GM18858 (cell line): ENCODE results near the gene B4GALT2.

Source experiments
- ATAC-seq: cut with Tn5 transposase; IDR thresholded peaks from one replicate; pipeline ENCODE4 v1.9.1; 2021; ENCODE audit not compliant: unreplicated experiment

B4GALT2 gene

DNA sequence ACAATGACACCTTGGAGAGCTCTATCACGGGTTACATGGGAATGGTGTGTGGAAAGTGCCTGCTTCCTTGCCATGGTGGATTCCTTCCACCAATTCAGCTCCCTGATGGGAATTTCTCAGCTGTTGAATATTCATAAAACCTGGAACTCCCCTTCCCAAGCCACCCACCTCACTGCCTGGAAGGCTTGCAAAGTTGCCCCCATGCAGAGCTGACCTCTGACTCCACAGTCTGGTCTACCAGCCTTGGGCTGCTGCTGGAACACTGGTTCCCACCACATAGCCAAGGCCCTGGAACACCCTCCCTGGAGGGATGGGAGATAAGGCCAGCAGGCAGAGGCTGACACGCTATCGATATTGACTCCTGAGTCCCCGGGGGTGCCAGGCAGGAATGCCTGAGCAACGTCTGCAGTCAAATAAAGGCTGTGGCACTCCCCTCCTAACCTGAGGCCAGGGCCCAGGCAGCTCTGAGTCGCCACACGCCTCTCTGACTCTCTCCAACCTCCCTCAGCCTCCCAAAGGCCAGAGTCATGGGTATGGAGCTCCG is 21.2 kb downstream of the B4GALT2 start:
- no peak for ATAC-seq

DNA sequence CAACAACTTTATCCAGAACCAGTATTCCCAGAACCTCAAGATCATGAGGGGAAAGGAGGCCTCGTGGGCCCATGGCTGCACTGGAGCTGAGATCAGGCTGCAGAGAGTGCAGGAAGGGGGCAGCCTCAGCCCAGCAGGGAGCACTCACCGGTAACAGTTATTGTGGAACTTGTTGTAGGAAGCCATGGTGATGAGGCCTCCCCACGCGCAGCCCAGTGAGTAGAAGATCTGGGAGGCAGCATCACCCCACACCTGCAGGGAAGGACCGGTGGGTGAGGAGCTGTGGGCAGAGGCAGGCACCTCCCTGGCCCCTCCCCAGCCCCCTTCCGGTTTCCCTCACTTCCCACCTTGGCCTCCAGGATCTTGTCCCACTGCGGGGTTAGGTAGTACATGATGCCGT is 23.2 kb downstream of the B4GALT2 start:
- no peak for ATAC-seq

DNA sequence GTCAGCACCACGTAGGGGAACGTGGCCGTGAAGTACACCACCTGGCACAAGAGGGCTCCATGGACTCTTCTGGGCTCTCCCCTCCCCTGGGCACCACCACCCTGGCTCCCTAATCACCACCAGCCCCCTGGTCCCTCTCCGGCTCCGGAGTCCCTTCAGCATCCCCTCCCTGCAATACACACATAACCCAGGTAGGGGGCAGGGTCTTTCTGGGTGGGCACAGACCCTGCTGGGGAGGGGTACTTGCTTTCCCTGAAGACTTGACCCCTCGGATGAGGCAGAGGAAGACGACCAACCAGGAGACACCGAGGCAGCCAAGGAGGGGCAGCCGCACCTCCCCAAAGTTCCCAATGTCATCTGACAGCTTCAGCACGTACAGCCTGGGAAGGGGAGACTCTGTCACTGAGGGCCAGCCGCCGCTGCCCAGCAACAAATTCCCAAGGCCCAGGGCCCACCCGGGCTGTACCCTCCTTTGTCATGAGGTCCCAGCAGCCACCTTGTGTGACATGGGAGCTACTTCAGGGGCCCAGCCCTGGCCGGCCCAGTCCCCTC is 23.7 kb downstream of the B4GALT2 start:
- ATAC-seq = no peak

DNA sequence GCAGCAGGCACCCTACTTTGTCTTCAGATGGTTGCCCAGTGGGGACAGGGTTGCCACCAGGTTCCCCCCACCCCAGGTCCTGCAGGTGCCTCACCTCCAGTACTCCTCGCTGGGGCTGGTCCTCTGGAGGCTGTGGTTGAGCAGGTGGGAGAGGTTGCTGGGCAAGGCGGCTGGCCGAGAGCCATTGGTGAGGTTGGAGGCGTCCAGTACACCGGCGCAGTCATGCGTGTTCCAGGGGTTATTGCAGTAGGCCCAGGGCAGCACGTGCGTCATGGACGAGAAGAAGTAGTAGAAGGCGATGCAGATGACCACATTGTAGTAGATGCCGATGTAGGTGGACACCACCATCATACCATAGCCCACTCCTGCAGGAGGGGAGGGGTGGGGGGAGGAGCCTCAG is 29.2 kb downstream of the B4GALT2 start:
- no peak for ATAC-seq

DNA sequence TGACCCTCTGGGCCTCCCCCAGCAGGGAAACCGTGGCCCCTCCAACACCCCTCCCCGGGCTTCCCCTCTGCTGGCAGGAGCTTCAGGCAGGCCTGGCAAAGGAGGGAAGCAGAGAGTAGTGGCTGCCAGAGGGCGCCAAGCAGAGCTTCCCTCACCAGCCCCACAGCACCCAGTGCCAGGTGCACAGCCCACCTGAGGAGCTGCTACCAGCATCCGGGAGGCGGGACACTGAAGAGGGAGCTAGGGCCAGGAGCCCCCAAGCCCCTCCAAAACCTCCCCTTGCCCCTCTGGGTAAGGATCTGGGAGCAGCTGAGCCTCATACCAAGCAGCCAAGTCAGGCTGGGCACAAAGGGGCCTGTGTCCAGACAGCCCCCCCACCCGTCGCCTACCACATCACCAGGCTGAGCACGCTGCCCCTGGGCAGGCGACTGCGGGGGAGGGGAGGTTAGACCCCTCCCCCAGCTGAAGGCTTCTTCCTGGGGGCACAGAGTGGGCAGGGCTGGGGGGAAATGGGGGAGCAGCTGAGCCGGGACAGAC is 32.0 kb downstream of the B4GALT2 start:
- ATAC-seq = no peak

DNA sequence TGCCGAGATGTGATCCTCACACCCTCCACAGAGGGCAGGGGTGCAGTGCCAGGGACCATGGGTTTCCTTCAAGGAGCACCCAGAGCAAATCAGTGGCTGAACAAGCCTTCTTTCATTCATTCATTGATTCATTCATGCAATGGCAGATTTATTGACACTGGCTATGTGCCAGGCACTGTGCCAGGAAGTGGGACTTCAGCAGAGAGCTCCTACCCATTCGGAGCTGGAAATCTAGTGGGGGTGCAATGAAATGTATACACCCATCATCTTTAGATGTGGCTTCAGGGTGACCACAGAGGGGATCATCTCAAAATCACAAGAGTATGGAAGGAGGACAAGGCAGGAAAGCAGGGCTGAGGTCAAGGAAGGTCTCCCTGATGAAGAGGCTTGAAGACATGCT is 33.4 kb downstream of the B4GALT2 start:
- ATAC-seq = no peak

DNA sequence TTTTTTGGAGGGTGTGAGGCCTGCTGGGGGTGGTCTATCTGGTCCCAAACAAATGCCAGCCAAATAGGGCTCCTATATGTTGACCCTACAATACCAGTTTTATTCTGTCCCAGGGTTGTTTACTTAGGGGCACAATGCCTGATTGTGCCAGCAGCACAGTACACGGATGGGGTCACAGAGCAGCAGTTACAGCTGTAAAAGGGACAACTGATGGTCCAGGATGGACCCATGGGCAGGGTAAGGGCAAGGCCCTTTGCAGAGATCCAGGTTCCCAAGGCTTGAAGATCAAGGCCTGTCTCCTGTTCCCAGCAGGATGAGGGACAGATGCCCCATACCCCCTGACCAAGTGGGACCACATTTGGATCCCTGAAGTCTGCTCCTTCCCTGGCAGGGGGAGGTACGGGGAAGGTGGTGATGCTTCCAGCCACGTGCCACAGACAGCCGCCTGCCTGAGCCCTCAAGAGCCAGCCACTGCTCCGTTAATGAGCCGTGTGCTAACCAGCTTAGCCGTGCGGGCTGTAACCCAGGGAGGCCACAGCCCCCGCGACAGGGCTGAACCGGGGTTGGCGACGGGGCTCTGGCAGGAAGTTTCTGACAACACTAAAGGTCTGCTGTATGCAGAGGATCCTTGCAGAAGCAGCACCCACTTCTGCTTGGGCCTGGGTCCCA is 34.1 kb downstream of the B4GALT2 start:
- no peak for ATAC-seq

DNA sequence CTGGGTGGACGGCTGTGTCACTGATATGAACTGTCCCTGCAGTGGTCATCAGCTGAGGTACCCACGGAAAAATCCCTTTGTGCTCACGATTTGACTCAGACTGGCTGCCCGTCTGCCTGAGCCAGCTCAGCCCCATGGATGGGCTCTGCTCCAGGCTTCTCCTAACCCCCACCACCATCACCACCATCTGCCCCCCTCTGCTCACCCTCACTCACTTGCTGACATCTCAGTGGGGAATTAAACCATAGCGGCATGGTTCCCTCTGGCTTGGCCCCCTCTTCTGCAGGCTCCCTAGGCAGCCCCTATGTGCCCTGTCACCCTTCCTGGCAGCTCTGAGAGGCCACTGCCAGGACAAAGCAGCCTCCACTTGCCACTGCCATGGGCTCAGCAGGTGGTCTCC is 34.9 kb downstream of the B4GALT2 start:
- ATAC-seq = no peak

DNA sequence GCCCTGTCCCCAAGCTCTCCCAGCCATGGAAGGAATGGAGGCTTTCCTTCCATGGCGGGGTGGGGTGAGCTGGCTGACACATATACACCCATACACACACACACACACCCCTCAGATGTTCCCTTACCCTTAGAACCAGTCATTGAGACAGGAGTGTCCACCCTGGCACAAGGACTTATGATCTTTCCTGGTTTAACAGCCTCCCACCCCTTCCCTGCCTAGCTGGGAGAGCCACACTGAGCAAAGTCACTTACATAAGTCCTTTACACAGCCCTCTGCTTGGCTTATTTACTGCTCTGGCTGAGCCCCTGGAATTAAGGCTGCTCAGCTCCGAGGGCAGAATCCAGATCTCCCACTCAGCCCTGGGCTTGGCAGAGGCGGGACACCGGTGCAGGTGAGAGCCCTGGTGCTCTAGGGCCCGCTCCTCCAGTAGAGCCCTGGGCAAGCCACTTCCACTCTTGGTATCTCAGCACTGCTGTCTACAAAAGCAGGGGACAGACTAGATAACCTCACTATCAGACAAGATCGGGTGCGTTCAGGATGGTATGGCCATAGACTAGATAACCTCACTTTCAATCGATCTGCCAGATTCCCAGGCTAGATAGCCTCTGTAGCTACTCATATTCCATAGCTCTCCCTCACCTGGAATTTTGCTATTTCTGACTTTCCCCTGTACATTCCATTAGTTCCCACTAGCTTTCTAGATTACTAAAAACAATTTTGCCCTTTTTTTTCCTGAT is 35.5 kb downstream of the B4GALT2 start:
- no peak for ATAC-seq

DNA sequence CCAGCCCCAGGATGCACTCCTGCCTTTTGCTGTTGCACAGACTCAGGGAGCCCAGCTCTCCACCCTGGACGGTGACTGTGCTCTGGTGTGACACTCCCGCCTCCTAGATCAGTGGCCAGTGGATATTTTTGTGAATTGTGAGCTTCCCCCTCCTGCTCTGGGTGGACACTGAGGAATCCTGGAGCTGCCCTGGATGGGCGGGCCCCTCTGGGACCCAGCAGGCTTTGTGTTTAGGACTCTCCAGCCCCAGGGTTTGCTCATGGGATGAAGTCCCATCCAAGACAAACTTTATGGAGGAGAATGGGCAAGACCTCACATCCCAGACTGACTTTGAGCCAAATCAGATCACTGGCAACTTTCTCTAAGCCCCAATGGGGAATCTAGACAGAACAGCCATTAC is 36.2 kb downstream of the B4GALT2 start:
- ATAC-seq = no peak

DNA sequence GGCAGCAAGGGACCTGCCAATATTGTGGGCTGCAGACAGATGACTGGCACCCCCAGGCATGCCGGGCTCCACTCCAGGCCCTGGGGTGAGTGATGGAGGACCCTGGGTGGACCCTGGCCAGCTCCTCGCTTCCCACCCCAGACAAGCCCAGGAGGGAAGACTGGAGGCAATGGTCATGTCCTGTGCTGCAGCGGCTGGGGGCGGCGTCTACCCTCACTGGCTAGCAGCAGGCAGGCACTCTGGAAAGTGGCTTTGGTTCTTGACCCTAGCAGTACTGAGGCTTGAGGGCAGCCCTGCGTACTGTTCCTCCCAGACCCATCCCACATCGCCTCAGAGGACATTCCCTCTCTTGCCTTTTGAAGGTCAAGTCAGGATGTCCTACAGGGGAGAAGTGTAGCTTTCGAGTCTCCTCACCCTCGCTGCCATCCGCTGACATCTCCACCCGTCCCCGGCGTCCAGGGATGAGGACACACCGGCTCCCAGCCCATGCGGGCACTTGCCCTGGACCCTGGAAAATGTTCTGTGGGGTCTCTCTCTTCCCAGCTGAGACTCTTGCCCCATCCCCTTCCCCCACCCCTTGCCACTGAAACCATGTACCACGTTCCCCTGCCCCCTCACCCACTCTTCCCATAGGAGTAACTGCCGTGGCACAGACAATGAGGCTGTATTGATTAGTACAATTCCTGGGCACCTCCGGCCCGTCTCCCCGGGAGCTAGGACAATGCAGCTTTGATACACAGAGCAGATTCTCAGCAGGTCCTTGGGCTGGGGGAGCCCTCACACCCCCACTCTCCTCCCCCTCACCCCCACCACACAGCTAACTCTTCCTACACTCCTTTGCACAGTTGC is 37.3 kb downstream of the B4GALT2 start:
- ATAC-seq = no peak

DNA sequence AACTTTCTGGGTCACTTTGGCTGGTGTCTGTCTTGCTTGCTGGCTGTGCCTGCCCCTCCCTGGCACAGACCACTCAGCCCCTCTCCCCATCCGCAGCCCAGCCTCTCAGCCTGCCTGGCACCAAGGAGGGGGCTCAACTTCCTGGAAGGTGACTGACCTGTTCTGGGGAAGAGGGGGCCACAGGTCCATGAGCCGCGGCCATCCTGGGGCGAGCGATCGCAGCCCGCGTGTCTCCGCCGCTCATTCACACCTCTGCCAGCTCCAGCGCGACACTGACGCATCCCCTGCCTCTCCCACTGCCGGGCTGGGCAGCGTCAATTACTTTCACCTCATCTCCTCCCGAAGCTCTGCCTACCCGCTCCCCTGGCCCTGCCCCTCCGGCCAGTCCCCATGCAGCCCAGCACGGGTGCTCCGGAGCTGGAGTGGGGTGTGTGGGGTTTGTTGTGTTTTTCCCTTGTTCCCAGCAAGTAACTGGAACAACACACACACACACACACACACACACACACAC is 37.9 kb downstream of the B4GALT2 start:
- no peak for ATAC-seq

DNA sequence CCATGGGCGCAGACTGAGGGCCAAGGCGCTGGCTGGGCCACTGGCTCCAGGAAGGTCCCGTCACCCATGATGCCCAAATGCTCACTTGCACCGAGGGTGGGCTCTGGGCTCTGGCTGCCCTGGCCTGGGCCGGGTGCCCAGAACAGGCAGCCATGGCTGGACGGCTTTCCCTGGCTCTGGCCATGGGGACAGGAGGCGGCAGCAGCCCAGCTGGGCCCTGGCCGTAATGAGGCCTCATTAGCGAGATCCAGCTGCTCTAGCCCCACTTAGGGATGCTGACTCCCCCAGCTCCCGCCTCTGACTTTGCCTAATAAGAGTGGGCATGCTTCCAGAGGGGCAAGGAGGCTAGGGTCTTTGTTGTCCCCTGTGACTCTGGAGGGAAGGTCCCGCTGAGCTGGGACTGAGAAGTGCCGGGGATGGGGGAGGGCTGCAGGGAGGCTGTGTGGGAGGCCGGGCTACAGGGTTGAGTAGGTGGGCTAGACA is 40.5 kb downstream of the B4GALT2 start:
- no peak for ATAC-seq

DNA sequence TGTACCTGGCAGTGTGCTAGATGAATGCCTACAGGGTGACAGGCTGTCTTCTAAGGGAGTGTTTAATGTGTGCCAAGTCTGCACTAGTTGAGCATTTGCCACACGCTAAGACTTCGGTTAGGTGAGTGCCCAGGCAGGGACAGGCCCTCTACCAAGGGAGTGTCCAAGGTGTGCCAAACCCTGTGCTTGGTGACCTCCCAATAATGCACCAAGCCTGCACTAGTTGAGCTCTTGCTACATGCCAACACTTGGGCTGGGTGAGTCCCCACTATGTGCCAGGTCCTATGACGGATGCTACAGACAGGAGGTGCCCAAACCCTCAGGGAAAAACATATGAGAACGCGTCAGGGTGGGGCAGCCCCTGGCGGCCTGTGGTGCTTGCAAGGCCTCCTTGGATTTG is 41.5 kb downstream of the B4GALT2 start:
- ATAC-seq = no peak

DNA sequence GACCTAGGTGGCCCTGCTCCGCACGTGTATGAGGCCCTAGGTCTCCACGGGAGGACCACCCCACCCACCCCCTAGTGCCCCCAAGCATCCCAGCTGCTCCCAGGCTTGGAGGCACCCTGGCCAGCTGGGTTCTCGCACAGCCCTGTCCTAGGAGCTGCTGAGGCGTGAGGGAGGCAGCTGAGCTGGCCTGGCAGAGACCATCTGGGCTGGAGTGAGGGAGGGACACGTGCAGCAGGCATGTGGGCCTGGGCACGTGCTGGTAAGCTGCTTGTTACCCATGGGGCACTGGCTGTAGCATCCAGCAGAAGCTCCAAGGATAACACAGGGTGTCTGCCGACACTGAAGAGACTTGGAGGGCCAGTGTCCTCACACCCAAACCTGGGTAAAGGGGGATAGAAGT is 42.1 kb downstream of the B4GALT2 start:
- ATAC-seq = no peak

DNA sequence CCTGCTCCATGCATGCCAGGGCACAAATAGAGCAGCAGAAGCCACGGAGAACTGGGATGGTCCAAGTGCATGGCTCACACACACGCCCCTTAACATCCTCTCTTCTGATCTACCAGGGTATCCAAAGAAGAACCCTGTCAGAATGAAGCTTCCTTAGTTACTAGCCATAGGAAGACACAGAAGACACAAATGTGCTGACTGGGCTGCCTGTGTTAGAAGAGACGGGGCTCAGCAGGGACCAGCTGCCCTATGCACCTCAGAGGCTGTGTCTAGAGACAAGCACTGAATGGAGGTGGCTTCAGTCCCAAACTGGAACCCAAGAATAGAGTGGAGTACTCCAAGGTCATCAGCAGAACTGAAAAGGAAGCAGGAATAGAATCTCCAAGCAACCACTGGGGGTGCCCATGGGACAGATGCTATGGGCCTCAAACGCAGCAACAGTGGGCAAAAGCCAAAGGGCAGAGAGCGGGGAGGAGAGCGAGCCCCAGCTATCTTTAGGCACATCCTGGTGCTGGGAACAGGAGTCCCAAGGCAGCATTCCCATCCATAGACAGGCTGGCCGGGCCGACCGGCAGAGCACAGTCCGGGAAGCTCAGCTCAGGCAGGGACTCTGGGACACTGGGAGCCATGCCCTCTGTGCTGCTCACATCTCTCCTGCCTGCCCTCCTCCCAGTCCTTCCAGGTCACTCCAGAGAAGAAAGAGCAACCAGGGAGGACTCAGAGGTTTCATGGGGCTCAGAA is 42.7 kb downstream of the B4GALT2 start:
- no peak for ATAC-seq

DNA sequence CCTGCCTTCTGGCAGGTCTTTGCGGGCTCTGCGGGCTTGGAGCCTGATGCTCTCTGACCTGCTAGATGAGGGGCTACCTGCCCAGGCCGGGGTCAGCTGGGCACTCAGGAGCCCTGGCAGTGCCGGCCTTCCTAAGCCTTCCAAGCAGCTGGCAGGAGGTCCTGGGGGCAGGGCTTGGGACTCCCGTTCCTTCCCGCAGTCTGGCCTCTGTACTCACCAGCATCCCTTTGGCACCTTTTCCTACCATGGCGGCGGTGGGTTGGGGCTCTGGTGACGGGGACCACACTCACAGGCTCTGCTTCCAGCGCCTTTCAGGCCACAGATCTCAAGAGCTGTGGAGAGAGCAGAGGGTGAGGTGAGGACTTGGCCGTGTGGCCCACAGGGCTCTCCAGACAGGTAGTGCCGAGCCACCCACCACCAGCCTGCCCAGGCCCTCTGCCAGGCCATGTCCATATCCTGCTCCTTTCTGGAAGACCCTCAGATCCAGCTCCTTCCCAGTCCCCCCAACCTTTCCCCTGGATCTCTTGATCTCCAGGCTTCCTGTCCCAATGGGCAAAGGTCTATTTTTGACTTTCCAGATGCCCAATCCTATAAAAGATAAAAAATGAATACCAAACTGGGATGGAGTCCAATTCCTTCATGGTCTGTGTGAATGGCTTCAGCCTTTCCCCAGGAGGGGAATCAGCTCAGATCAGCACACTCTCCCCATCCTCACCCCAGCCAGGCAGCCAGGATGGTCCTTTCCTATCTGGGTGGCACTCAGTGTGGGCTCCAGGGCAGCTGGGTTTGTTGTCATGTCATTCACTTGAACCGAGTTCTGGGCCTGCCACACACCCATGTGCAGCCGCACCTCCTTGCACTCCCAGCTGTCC is 45.3 kb downstream of the B4GALT2 start:
- ATAC-seq = no peak

DNA sequence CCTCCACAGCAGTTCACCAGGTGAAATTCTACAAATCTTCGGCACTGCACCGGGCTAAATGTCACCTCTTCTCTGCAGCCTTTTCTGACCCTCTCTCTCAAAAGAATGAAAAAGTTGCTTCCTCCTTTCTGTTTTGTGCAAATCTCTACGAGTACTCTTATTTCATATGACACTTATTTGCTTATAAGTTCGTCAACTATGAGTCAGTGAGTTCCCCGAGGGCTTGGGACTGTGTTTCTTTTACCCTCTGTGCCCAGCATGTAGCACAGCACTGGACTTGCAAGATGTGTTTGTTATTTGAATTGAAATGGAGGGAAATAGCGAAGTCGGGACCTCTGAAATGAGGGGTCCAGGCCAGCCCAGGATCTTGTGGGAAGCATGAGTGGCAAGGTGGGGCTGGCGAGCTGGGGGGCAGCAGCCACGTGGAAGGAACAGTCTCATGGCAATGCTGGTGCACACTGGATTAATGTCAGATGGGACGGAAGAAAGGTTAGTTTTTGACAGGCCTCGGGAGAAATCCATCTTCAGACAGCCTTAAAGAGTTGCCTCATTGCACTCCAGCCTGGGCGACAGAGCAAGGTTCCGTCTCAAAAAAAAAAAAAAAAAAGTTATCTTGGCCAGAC is 46.0 kb downstream of the B4GALT2 start:
- ATAC-seq = no peak

DNA sequence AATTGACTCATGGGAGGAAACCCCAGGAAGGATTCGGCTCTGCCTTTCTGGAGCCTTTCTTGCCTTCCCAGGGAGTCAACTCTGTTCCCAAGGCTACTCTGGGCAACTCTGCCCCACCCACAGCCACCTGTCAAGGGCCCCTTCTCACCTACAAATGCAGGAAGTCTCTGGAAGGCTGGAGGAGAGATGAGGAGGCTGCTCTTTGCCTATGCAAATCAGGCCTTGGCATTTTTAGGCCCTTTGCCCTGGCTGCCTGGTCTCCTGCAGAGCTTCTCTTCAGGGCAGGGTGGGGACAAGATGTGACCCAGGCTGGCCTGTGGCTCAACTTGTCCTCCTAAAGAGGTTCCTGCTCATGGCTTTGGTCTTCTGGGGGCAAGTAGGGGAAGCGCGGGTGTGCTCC is 46.8 kb downstream of the B4GALT2 start:
- ATAC-seq = no peak
